ENCODE results near the gene EXOC4.

- no peak for TF ChIP-seq CTCF (IDR thresholded peaks at IDR 0.05; ENCODE audit: low read depth, low read length, poor library complexity, severe bottlenecking)
- no peak for TF ChIP-seq EZH2phosphoT487 (IDR thresholded peaks at IDR 0.05; ENCODE audit: borderline replicate concordance, low read length)
Measured at GRCh38 chr7:133690740-133691139, 437.9 kb downstream of the EXOC4 start.

All from DOHH2 (cell line).